Loucy (cell line): ENCODE measurements around the gene GRN.

Experiments used
- EZH2phosphoT487 ChIP-seq: fragments of 200-600 bp; IDR thresholded peaks from 2 replicates; pipeline ENCODE4 v1.6.1; 2018; ENCODE audit warnings: antibody characterized with exemption, mild to moderate bottlenecking, moderate library complexity, borderline replicate concordance
- TF ChIP-seq, protein P1 (sequence below): fragments of 200-600 bp; sonication (generic); conservative IDR thresholded peaks from 2 replicates; pipeline ENCODE4 v1.5.1; 2014; ENCODE audit warnings: mild to moderate bottlenecking, antibody characterized with exemption, low read length

DNA sequence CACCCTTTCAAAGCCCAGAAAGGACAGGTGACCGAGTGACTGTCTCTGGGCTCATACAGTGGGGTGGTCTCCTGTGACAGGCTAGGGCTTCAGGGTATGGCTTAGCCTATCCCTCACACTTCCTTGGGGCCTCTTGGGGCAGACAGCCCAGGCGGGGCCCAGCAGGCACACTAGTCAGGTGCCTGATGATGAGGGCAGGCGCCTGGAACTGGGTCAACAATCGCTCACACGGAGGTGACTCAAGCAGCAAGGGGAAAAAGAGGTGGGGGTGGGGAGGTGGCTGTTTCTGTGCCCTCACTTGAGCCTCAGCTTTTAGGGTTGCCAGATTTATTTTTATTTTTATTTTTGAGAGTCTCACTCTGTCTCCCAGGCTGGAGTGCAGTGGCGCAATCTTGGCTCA is 6.4 kb upstream of the GRN start:
- TF ChIP-seq EZH2phosphoT487, result no peak
- TF ChIP-seq, protein P1, sequence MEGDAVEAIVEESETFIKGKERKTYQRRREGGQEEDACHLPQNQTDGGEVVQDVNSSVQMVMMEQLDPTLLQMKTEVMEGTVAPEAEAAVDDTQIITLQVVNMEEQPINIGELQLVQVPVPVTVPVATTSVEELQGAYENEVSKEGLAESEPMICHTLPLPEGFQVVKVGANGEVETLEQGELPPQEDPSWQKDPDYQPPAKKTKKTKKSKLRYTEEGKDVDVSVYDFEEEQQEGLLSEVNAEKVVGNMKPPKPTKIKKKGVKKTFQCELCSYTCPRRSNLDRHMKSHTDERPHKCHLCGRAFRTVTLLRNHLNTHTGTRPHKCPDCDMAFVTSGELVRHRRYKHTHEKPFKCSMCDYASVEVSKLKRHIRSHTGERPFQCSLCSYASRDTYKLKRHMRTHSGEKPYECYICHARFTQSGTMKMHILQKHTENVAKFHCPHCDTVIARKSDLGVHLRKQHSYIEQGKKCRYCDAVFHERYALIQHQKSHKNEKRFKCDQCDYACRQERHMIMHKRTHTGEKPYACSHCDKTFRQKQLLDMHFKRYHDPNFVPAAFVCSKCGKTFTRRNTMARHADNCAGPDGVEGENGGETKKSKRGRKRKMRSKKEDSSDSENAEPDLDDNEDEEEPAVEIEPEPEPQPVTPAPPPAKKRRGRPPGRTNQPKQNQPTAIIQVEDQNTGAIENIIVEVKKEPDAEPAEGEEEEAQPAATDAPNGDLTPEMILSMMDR, result no peak
